Cortex of kidney (tissue), 1 donor: ENCODE measurements around the gene SNIP1.
"Not testable (repeated sequence)": the region's sequence is repeated elsewhere in the genome, so short reads cannot be mapped to it uniquely, and the experiment has no call there.

Source experiments
- DNase-seq: peaks from one replicate; lab custom pipeline; 2025; lab: John Stamatoyannopoulos, UW

Gene SNIP1

DNA sequence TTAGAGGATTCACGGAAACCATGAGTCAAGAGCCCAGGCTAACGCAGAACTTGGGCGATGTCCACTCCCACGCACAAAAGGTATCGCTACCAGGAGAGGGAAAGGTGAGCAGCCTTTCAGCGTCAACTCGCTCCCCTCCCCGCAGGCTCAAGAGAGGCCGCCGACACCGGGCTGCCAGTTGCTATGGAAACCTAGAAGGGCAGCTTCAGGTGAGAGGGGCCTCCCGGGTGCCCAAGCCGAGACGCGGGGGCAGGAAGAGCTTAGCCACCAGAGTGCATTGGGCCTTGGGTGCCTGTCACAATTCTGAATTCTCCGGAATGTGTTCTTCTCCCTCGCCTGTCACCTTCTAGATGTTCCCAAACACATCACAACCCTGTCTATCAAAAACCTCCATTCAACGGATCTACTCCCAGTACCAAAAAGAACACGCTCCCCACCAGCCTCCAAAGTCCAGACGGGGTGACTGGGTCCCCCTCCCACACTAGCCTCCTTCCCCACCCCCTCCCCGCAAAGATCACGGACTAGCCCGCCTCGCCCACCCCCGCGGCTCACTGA lies 40.2 kb downstream of the SNIP1 start:
- no peak for DNase-seq

DNA sequence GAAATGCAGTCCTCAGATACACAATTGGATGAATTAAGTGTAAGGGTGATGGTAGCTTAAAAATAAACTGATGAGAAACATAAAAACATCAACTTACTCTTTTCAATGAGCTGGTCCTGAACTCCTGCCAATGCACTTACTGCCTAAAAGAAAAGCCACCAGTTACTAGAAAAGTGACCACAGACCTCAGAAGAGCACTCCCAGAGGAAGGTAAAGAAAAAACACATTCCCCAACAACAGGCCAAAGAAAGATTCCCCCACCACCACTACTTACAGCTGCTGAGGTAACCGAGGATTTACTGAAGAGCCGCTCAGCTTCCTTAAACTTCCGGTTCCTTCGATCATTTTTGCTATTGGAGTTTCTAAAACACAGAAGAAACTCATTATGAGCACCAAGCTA lies 44.9 kb downstream of the SNIP1 start:
- DNase-seq, result no peak

DNA sequence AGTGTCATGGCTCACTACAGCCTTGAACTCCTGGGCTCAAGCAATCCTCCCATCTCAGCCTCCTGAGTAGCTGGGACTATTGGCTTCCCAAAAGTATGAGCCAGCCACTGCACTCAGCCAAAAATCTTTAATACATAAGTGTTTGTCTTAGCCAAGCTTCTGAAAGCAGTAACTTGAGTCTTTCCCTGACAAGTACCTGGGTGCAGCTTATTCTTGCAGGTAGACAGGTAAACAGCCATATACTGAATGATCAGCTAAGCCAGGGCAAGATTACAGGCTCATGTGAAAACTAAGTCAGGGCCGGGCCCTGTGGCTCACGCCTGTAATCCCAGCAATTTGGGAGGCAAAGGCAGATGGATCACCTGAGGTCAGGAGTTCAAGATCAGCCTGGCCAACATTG lies 47.4 kb downstream of the SNIP1 start:
- DNase-seq, result no peak

DNA sequence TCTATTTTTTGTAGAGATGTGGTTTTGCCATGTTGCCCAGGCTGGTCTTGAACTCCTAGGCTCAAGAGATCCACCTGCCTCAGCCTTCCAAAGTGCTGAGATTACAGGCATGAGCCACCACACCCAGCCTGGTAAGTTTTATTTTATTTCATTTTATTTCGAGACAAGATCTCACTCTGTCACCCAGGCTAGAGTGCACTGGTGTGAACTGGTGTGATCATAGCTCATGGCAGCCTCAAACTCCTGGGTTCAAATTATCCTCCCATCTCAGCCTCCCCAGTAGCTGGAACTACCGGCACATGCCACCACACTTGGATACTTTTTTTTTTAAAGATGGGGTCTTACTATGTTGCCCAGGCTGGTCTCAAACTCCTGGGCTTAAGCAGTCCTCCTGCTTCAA lies 51.3 kb downstream of the SNIP1 start:
- DNase-seq, result not testable (repeated sequence)

DNA sequence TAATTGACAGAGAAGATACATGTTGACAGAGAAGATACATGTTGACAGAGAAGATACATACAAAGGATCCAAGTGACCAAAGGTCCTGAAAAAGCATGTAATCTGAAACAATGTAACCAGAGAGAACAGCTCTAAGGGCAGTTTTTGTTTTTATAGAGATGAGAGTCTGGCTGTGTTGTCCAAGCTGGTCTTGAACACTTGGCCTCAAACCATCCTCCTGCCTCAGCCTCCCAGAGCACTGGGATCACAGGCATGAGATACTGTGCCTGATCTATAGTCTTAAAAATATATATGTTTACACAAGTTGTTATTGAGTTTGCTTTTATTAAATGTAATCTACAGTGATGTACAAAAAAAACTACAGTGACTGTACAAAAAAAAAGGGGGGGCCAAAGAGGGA lies 52.0 kb downstream of the SNIP1 start:
- no peak for DNase-seq

DNA sequence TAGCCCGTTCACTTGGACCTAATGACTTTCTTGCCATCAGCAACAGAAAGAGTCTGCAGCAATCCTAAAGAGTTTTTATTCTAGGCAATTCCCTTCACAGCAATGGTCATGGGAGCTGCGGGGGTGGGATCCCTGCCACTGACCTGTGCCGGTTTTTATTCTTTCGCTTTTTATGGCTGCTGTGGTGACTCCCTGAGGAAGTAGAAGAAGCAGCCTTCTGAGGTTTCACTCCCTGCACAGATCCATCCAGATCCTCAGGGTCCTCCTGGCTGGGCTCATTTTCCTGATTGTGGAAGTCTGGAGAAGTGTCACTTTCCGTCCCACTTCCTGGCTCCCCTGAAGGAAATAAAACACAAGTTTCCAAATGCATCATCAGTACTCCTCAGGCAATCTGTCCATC lies 52.4 kb downstream of the SNIP1 start:
- no peak for DNase-seq

DNA sequence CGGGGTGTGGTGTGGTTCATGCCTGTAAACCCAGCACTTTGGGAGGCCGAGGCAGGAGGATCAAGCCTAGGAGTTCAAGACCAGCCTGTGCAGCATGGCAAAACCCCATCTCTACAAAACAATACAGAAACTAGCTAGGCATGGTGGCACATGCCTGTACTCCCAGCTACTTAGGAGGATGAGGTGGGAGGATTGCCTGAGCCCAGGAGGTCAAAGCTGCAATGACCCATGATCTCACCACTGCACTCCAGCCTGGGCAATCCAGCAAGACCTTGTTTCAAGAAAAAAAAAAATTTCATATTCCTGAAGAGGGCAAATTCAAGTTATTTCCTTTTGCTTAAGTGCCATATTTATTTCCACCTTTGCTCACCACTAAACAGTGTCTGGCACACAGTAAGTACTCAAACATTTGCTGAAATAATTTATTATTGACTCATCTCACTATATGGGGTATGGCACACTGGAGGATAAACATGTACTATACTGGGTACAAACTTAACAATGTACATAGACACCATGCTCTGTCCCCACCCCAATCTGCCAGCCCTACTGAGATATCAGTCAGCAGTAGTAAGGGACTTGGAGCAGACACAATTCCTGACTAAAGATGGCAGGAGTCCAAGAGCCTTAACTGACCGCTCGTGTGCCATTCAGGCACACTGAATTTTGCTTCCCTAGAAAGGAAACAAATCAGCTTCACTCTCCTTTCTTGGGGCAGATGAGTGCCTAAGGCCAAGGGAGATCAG lies 55.0 kb downstream of the SNIP1 start:
- DNase-seq, result no peak

DNA sequence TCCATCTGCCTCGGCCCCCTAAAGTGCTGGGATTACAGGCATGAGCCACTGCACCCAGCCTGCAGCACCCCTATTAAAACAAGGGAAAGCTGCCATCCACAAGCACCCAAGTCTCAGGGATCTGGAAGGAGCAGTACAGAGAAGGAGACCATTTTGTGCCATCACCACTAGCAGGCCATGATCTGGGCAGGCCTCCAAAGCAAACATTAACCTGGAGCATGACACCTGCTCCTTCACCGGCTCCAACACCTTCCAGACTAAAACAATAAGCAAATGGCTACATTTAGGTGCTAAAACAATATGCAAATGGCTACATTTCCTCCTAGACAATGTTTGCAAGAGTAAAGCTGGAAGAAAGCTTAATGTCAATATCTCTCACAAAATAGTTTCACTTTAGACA lies 56.3 kb downstream of the SNIP1 start:
- DNase-seq, result no peak

DNA sequence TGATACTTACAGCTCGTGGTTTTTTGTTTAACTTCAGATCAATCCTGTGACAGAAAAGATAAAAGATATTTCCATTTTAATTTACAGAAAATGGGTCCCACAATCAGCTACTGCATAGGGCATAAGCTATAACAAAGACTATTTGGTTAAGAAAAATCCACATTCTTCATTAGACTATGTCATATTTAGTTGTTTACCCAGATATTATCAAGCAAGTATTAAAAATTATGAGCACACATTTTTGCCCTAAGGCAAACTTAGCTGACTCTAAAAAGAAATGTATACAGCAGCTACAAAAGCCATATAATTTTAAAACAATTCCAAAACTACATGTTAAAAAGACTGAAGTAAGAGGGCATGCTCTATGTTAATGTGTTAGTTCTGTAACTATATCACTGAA lies 58.2 kb downstream of the SNIP1 start:
- DNase-seq, result no peak

DNA sequence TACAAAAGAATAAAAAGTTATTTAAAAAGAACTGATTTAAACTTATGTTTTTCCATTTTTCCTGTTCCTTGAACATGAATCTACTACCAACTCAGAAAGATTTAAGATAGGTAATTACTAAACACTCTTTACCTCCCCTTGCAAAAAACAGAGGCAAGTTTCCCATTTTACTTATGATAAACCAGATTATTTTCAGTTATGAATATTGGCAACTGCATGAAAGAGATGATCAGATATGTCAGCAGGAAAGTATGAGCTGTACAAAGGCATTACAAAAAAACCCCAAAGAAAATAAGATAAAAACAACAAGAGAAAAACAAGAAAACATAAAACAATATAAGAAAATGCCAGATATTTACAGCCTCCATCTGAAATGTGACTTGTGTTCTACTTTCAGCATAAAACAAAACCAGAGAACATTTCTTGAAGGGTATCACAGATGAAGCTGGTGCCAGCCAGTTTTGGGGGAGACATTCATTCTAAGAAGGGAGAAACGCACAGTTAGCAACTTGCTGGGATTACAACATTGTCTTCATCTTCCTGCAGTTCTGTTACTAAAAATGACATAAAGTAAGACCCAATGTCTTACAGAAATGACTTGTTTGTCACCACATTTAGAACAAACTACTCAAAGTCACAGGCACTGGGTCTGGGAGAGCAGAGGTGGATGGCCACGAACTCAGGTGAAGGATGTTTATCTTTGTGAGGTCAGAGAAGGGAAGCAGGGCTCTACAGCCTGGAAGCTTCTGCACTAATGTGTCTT lies 60.6 kb downstream of the SNIP1 start:
- no peak for DNase-seq

DNA sequence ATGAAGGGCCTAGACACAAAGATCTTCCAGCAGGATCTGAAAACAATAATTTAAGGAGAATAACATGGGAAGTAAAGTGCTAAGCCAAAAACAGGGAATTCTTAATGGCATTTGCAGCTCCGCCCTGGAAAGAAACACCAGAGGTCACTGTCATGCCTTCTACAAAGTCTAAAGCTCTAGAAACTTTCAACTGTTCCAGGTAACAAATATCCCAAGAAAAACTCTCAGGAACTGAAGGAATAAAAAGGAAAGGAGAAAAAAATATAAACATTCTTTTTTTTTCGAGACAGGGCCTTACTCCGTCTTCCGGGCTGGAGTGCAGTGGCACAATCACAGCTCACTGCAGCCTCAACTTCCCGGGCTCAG lies 66.5 kb downstream of the SNIP1 start:
- DNase-seq, result no peak

DNA sequence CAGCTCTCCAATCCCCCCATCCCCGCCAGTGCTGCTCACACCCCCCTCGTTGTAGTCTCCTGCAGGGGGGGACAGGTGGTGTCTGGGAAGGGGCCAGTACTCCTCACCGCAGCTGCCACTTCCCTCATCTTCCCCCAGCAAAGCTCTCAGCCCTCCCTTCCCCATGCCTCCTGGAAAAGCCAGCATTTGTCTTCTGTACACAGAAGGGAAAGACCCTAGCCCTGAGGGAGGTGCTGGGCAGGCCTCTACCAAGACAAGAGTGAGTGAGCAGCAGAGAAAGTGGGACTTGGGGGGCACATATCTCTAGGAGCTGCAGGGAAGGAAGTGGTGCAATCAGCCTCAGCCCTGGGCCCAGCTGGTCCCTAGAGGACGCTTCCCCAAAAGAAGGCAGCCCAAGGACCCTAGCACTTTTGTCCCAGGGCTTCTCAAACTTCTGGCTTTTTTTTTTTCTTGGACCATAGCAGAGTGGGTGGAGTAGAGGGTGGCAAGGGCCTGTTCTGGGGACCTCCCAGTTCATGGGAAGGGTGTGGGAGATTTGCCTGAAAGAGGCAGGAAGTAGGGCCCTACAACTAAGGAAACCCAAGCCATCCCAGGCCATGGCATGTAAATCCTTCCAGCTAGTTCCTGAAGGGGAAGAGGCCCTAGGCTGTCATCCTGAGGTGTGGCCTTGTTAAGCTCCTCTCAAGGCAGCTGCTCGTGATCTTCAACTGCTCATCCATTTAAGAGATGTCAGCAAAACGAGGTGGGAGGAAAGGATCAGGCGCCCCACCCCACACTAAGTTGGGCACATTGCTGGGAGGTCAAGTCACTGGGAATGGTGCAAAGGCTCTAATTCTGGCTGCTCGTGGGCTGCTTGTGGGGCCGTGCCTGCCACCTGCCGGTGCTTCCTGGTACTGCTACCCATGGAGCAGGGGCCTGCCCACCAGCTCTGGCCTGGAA lies 67.1 kb downstream of the SNIP1 start:
- no peak for DNase-seq

DNA sequence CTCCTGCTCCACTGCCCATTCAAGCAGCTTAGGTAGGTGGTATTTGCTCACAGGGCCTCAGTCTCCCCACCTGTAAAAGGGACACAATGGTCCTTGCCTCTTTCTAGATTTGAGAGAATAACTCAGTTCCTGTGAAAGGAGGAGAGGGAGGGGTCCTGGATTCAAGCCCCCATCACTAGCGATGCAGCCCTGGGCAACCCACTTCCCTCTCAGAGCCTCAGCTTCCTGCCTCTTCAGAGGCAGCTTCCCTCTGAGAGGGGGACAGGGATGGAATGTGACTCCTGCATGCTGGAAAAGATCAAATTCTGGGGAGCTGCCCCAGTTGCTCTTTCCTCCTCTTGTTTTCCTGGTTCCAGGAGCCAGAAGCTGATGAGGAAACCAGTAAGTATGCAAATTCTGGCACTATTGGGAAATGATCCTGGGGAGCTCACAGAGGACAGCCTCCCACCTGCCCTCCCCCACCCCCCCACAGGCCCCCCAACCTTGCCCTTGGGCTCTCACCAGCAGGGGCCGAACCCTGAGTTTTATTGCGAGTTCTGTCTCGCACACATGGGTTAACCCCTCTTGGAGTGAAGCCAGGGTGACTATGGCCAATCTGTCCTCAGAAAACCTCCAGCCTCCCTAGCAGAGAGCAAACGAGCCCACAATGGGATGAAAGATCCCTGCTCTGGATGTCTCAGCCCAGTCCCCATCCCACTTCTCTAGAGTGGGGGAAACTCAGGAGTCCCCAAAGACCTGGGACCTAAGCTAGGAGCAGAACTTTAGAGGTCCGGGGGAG lies 68.0 kb downstream of the SNIP1 start:
- DNase-seq, result no peak
